ENCODE measurements around the gene FSD2.
"Not testable (repeated sequence)": the region's sequence is repeated elsewhere in the genome, so short reads cannot be mapped to it uniquely, and the experiment has no call there.

DNA sequence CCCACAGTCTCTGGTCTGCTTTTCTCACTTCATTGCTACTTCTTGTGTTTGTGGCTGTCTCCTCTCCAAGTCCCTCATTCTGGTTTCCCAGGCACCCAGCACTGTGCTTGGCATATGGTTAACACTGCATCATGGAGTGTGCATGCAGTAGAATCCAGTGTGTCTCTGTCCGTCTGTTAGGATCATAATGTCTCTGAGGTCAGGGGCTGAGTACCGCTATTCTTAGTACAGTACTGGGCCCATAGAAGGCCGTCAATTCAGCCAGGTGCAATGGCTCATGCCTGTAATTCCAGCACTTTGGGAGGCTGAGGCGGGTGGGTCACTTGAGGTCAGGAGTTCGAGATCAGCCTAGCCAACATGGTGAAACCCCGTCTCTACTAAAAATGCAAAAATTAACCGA is 39.7 kb downstream of the FSD2 start:
- TF ChIP-seq, protein P1, sequence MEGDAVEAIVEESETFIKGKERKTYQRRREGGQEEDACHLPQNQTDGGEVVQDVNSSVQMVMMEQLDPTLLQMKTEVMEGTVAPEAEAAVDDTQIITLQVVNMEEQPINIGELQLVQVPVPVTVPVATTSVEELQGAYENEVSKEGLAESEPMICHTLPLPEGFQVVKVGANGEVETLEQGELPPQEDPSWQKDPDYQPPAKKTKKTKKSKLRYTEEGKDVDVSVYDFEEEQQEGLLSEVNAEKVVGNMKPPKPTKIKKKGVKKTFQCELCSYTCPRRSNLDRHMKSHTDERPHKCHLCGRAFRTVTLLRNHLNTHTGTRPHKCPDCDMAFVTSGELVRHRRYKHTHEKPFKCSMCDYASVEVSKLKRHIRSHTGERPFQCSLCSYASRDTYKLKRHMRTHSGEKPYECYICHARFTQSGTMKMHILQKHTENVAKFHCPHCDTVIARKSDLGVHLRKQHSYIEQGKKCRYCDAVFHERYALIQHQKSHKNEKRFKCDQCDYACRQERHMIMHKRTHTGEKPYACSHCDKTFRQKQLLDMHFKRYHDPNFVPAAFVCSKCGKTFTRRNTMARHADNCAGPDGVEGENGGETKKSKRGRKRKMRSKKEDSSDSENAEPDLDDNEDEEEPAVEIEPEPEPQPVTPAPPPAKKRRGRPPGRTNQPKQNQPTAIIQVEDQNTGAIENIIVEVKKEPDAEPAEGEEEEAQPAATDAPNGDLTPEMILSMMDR (IDR thresholded peaks at IDR 0.05): not testable (repeated sequence)
- TF ChIP-seq EZH2 (IDR thresholded peaks at IDR 0.05; ENCODE audit: borderline replicate concordance, insufficient read depth, low read depth, low read length, poor library complexity, severe bottlenecking): not testable (repeated sequence)

All from B cell (primary cell).